H54 (cell line): ENCODE measurements around the gene NOX4.
"Not testable (repeated sequence)": the region's sequence is repeated elsewhere in the genome, so short reads cannot be mapped to it uniquely, and the experiment has no call there.

Experiments
- DNase-seq: peaks from one replicate; pipeline ENCODE4 v3.0.0; 2011; ENCODE audit warnings: low spot score, mixed read lengths; ENCODE audit not compliant: insufficient read length
- FAIRE-seq: peaks from 3 replicates; lab custom pipeline; 2011; peaks lifted over from hg19 to GRCh38; lab: Jason Lieb, UNC
- POLR2A ChIP-seq: IDR thresholded peaks from 2 replicates; pipeline ENCODE4 v1.6.1; 2011; ENCODE audit warnings: low read depth, mild to moderate bottlenecking, low read length

The NOX4 gene

DNA sequence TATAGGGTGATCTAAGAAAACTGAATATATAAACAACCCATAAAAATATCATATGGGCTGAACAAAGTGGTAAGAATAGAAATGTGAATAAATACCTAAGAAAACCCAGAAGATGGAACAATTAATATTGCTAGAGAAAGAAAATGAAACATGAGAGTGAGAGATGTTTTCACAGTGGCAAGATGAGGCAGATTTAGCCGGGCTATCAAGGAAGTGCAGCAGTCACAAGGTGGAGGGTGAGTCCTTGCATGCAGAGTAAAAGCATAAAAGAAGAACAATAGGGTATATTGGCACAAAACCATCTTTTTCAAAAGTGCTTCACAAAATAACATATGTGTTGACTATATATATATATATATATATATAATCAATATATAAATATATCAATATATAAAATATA, 49.6 kb downstream of the NOX4 start:
- no peak for TF ChIP-seq POLR2A
- no peak for DNase-seq
- no peak for FAIRE-seq

DNA sequence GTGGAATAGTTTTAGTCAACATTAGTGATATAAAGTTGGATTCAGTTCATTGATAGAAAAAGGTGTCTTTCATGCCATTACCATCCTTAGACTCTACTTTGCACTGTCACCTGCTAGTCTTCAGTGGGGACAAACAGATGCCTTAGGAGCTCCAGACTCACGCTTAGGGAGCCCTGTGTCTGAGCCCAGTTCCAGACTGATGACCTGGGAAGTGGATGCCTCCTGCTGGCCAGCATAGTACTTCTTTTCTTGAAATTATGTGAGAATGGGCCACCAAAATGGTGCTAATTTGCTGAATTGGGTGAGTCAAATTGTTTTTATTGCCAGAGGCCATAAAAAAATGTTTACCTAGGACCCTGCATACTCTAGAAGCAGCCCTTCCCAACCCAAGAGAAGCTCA, 53.9 kb downstream of the NOX4 start:
- no peak for TF ChIP-seq POLR2A
- DNase-seq (no peak), FAIRE-seq (no peak)

DNA sequence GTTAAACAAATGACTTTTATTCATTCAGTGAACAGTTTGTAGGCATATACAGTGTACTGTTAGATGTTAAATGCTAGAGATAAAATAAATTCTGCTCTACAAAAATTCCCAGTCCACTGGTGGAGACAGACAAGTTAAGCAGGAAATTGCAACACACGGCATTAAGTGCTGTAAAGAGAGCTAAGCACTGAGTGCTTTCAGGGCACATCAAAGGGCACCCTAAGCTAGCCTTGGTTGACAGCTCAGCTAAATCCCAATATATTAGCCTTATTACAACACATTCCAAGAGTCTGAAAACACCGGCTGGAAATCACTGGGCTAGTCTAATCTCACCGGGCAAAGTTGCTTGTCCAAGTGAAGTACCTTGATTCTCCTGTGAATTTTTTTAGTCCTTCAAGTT, 55.1 kb downstream of the NOX4 start:
- FAIRE-seq (no peak), DNase-seq (no peak)

DNA sequence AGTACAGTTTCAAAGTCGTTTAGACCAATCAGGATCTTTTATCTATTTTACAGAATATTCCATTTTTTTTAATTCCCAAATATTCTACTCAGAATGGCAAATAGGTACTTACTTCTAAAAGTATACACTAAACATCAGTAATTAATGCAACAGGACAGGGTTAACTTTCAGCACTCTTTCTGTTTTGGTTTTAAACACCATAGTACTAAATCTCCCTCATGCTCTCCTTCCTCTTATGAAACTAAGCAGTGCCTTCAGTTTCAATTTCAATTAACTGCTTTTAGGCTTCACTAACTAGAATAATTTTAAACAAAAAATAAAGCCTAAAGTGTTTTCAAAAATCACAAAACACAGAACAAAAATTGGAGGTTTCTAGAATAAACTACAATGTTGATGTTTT, 57.9 kb downstream of the NOX4 start:
- FAIRE-seq, result no peak
- DNase-seq, result no peak
- no peak for TF ChIP-seq POLR2A

More for the DNA sequence above, 55.1 kb downstream of the NOX4 start:
- TF ChIP-seq POLR2A, result no peak

DNA sequence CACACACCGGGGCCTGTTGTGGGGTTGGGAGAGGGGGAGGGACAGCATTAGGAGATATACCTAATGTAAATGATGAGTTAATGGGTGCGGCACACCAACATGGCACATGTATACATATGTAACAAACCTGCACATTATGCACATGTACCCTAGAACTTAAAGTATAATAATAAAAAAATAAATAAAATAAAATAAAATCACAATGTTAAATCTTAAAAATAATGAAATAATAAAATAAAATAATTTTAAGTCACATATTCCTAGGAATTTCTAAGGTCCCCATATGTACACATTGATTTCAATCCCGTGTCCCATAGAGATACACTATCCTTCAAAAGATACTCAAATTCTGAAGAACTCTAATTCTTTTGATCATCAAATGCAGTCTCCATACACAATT, 59.0 kb downstream of the NOX4 start:
- not testable (repeated sequence) for DNase-seq, FAIRE-seq

DNA sequence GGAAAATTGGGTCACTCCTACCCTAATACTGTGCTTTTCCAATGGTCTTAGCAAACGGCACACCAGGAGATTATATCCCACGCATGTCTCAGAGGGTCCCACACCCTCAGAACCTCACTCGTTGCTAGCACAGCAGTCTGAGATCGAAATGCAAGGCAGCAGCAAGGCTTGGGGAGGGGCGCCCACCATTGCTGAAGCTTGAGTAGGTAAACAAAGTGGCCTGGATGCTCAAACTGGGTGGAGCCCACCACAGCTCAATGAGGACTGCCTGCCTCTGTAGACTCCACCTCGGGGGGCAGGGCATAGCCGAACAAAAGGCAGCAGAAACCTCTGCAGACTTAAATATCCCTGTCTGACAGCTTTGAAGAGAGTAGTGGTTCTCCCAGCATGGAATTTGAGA, 64.7 kb downstream of the NOX4 start:
- not testable (repeated sequence) for DNase-seq, FAIRE-seq

DNA sequence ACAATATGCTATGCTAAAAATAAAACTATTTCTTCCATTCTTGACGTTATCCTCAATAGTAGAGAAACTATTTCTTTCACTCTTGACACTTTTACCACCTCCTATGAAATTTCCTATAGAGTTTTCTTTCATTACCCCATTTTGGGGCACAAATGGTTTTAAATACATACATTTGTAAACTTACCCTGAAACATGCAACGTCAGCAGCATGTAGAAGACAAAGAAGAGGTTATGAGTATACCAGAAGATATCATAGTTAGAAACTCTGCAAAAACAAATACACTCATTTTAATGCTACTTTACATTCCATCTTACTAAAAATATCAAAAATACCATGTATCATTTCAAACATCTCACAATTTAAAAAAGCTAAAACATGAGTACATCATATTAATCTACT, 69.5 kb downstream of the NOX4 start:
- no peak for DNase-seq
- no peak for TF ChIP-seq POLR2A
- FAIRE-seq, result no peak

DNA sequence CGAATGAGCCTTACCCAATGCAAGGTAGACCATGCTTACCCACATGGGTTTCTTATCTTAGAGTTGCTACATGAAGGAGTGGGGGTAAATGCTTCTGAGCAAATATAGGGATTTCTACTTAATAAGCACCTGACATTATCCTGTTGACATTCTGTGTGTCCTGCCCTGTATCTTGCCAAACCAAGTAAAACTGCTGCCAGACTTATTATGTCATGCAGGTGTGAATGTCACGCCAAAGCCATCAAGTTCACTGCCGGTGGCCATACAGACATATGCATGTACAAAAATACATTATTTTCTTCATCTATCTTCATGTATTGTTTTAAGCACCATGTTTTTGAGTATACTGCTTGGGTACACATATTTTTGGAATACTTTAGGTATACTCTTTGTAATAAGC, 70.2 kb downstream of the NOX4 start:
- TF ChIP-seq POLR2A, result no peak
- no peak for FAIRE-seq
- no peak for DNase-seq

DNA sequence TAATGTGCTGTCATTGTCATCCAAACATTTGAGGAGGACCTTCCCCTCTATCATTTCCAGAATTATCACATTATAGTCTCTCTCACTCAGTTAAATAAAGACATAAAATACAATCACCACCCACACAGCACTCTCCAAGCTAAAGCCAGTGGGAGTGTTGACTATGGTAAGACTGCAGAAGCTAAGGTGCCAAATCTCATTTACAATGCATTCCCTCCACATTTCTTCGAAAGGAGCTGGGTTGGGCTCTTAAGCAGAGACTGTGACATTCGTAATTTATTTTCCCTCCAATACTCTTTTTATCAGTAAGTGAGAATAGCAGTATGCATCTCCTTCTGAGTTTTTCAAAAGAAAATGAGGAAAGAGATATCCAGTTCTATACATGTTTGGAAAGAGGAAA, 74.2 kb downstream of the NOX4 start:
- DNase-seq (no peak), FAIRE-seq (no peak)
- no peak for TF ChIP-seq POLR2A

DNA sequence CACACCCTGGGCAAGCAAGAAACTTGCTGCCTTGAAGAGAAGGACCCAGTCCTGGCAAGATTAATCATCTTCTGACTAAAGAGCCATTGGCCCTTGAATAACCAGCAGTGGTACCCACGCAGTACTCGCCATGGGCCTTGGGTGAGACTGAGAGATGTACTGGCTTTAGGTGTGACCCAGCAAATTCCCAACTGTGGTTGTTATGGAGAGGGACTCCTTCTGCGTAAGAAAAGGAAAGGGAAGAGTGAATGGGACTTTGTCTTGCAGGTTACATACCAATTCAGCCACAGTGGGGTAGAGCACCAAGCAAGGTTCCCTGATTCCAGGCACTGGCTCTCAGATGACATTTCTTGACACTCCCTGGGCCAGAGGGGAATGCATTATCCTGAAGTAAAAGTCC, 80.1 kb downstream of the NOX4 start:
- not testable (repeated sequence) for DNase-seq, FAIRE-seq

DNA sequence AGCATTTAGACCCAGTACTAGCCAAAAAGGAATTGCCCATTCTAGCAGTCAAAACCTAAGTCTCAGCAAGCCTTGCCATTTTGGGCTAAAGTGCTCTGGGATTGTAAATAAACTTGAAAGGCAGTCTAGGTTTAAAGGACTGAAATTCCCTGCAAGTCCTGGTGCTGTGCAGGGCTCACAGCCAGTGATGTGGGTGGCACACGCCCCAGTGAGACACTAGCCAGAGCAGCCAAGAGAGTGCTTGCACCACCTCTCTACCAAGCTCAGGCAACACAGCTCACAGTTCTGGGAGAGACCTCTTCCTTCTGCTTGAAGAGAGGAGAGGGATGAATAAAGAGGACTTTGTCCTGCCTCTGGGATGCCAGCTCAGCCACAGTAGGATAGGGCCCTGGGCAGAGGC, 80.5 kb downstream of the NOX4 start:
- not testable (repeated sequence) for FAIRE-seq, DNase-seq

DNA sequence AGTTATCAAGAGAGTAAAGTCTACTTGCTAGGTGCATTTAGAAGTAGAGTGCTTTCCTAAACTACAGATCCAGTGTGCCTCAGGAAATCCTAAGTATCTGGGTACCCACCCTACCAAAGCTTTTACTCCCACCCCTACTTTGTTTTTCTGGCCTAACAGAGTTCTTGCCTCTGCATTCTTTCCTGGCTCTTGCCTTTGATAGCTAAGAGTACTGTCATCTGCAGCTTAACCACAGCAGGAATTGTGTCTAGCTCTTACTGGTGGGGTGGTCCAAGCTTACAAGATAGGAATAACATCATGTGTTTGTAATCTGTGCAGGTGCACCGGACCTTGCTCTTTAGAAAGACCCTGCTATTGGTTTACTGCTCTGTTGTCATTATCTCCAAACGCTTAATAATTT, 82.7 kb downstream of the NOX4 start:
- FAIRE-seq, result not testable (repeated sequence)

DNA sequence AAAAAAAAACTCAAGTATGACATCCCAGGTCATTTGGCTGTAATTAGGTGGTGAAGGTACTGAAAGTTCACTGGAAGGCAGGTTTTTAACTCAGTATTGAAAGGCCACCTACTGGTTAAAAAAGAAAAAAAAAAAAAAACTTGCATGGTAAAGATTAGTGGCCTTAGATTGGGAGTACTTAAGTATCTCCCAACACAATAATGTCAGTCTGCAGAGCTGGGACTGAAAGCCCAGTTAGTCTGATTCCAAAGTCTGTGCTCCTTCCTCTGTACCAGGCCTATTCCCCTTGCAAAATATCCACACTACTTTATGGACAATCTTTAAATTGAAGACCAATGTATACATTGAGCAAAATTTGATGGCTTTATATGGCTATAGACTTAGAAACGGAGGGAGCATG, 85.5 kb downstream of the NOX4 start:
- no peak for TF ChIP-seq POLR2A
- no peak for FAIRE-seq
- no peak for DNase-seq

More for the DNA sequence above, 82.7 kb downstream of the NOX4 start:
- not testable (repeated sequence) for DNase-seq

DNA sequence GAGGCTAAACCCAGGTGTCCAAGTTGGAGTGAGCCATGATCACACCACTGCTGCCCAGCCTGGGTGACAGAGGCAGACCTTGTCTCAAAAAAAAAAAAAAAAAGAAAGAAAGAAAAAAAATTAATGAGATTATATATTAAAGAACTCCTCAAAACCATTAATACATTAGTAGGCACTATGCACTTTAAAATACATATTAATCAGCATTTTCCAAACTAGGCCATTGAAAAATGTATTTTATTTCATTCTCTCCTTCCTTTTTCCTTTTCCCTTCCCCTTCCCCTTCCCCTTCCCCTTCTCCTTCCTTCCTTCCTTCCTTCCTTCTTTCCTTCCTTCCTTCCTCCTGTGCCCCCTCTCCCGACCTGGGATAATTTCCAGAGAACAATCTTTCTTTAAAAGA, 99.5 kb downstream of the NOX4 start:
- not testable (repeated sequence) for DNase-seq, FAIRE-seq

DNA sequence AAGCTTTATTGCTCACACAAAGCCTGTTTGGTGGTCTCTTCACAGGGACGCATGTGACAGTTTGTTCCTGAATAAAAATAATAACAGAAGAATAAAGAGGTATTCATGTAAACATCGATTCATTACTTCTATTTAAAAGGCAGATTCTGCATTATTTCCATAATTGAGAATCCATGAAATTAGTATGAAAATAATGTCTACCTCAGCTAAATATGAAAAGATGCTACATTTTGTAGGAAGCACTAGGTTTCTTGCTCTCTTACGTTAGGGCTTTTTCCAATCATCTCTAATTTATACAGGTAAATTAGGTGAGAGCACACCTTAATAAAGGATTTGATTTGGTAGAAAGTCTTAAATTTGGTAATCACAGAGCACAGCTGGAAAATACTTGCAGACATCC, 103.7 kb downstream of the NOX4 start:
- not testable (repeated sequence) for DNase-seq
- FAIRE-seq, result peak; percentile 15

DNA sequence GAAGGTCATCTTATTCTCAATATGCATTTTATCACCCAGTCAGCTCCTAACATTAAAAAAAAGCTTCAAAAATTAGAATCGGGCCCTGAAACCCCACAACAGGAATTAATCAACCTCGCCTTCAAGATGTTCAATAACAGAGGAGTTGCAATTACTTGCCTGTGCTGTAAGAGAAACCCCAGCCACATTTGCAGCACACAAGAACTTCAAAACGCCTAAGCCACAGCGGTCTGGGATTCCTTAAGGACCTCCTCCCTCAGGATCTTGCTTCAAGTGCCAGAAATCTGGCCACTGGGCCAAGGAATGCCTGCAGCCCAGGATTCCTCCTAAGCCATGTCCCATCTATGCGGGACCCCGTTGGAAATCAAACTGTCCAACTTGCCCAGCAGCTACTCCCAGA, 108.2 kb downstream of the NOX4 start:
- not testable (repeated sequence) for DNase-seq, FAIRE-seq
